Hepatic stellate cell (primary cell): Measurements from ENCODE around the gene PTF1A.
"Not testable (repeated sequence)": the region's sequence is repeated elsewhere in the genome, so short reads cannot be mapped to it uniquely, and the experiment has no call there.

ENCODE experiments used
- DNase-seq: peaks from one replicate; pipeline ENCODE4 v3.0.0; 2011; ENCODE audit warnings: low spot score

Gene PTF1A

GRCh38 chr10:23204773-23205172 is 12.7 kb downstream of the PTF1A start:
- no peak for DNase-seq

GRCh38 chr10:23205972-23206642 is 14.0 kb downstream of the PTF1A start:
- DNase-seq = no peak

GRCh38 chr10:23217471-23217870 is 25.4 kb downstream of the PTF1A start:
- no peak for DNase-seq

- no peak for DNase-seq
Measured at GRCh38 chr10:23230582-23230981, 38.5 kb downstream of the PTF1A start.

GRCh38 chr10:23238015-23238414 is 45.9 kb downstream of the PTF1A start:
- DNase-seq = no peak

- not testable (repeated sequence) for DNase-seq
Measured at GRCh38 chr10:23241779-23242178, 49.7 kb downstream of the PTF1A start.
